Measurements from ENCODE around the gene IGLL5. TPM values are rescaled to one million over a fixed set of nuclear protein-coding genes. Genes with fewer than 3 reads are reported as not detected.
"Not testable (repeated sequence)": the region's sequence is repeated elsewhere in the genome, so short reads cannot be mapped to it uniquely, and the experiment has no call there.

Gene IGLL5
- total RNA-seq, 1 experiment from 2014 or later = not detected

- H3K27me3 Mint-ChIP-seq (ENCODE audit: insufficient read depth, unreplicated experiment) = peaks cover 90% of the 10 kb centered on the region
Measured at GRCh38 chr22:22900527-22901205, 13.1 kb downstream of the IGLL5 start.

GRCh38 chr22:22901578-22902218 is 14.1 kb downstream of the IGLL5 start:
- H3K27ac Mint-ChIP-seq (ENCODE audit: low read depth, unreplicated experiment) = no peak overlapping the region
- TF ChIP-seq CTCF (IDR thresholded peaks at IDR 0.05; ENCODE audit: unreplicated experiment) = no peak
- no peak for DNase-seq (ENCODE audit: unreplicated experiment)
- H3K4me1 Mint-ChIP-seq (ENCODE audit: insufficient read depth, unreplicated experiment) = no peaks in the 10 kb centered on the region
- no peak overlapping the region for H3K4me3 Mint-ChIP-seq (ENCODE audit: unreplicated experiment)
- H3K9me3 Mint-ChIP-seq (ENCODE audit: unreplicated experiment) = no peaks in the 10 kb centered on the region
- peaks cover 82% of the 10 kb centered on the region for H3K27me3 Mint-ChIP-seq (ENCODE audit: insufficient read depth, unreplicated experiment)
- intact Hi-C loops (cut with micrococcal nuclease) = no loop called here
- no TSS peak for BruUV-seq (replicated peaks)
- ChIA-PET POLR2A (no interaction called here), CTCF (interaction anchor here (0.7 to 1.0 kb wide), 3 partner anchors 46 to 580 kb away, joined by 3 to 4 read pairs (median 3); no protein-coding TSS in a partner anchor)
- H3K36me3 Mint-ChIP-seq (ENCODE audit: insufficient read depth, unreplicated experiment) = no peaks in the 10 kb centered on the region

More at GRCh38 chr22:22900527-22901205, 13.1 kb downstream of the IGLL5 start:
- POLR2A ChIA-PET; CTCF ChIA-PET; intact Hi-C loops (cut with micrococcal nuclease); H3K4me1 Mint-ChIP-seq (ENCODE audit: insufficient read depth, unreplicated experiment); BruUV-seq (replicated peaks); H3K9me3 Mint-ChIP-seq (ENCODE audit: unreplicated experiment); H3K27ac Mint-ChIP-seq (ENCODE audit: low read depth, unreplicated experiment); H3K36me3 Mint-ChIP-seq (ENCODE audit: insufficient read depth, unreplicated experiment); H3K4me3 Mint-ChIP-seq (ENCODE audit: unreplicated experiment); DNase-seq (ENCODE audit: unreplicated experiment): not testable (repeated sequence)

- Mint-ChIP-seq H3K9me3 (ENCODE audit: unreplicated experiment) (no peaks in the 10 kb centered on the region), H3K27me3 (ENCODE audit: insufficient read depth, unreplicated experiment) (peaks cover 82% of the 10 kb centered on the region)
- CTCF ChIA-PET = interaction anchor here (0.7 to 1.0 kb wide), 3 partner anchors 57 to 581 kb away, joined by 3 to 5 read pairs (median 3); no protein-coding TSS in a partner anchor
Measured at GRCh38 chr22:22902247-22903001, 14.8 kb downstream of the IGLL5 start.

GRCh38 chr22:22903355-22903777 is 15.8 kb downstream of the IGLL5 start:
- intact Hi-C loops (cut with micrococcal nuclease) = no loop called here
- Mint-ChIP-seq H3K36me3 (ENCODE audit: insufficient read depth, unreplicated experiment) (no peaks in the 10 kb centered on the region), H3K27me3 (ENCODE audit: insufficient read depth, unreplicated experiment) (peaks cover 82% of the 10 kb centered on the region), H3K4me3 (ENCODE audit: unreplicated experiment) (no peak overlapping the region), H3K27ac (ENCODE audit: low read depth, unreplicated experiment) (no peak overlapping the region), H3K9me3 (ENCODE audit: unreplicated experiment) (no peaks in the 10 kb centered on the region), H3K4me1 (ENCODE audit: insufficient read depth, unreplicated experiment) (no peaks in the 10 kb centered on the region)
- POLR2A ChIA-PET = no interaction called here
- DNase-seq (ENCODE audit: unreplicated experiment) = no peak
- no TSS peak for BruUV-seq (replicated peaks)
- CTCF ChIA-PET = interaction anchor here (0.6 kb wide), 1 partner anchor 225 kb away, joined by 3 read pairs; no protein-coding TSS in a partner anchor
- TF ChIP-seq CTCF (IDR thresholded peaks at IDR 0.05; ENCODE audit: unreplicated experiment) = no peak

More at GRCh38 chr22:22902247-22903001, 14.8 kb downstream of the IGLL5 start:
- Mint-ChIP-seq H3K27ac (ENCODE audit: low read depth, unreplicated experiment) (no peak overlapping the region), H3K4me1 (ENCODE audit: insufficient read depth, unreplicated experiment) (no peaks in the 10 kb centered on the region), H3K4me3 (ENCODE audit: unreplicated experiment) (no peak overlapping the region), H3K36me3 (ENCODE audit: insufficient read depth, unreplicated experiment) (no peaks in the 10 kb centered on the region)
- BruUV-seq (replicated peaks) = no TSS peak
- no peak for TF ChIP-seq CTCF (IDR thresholded peaks at IDR 0.05; ENCODE audit: unreplicated experiment)
- POLR2A ChIA-PET = no interaction called here
- intact Hi-C loops (cut with micrococcal nuclease) = no loop called here
- no peak for DNase-seq (ENCODE audit: unreplicated experiment)

GRCh38 chr22:22903781-22904192 is 16.2 kb downstream of the IGLL5 start:
- H3K4me1 Mint-ChIP-seq (ENCODE audit: insufficient read depth, unreplicated experiment); DNase-seq (ENCODE audit: unreplicated experiment); H3K4me3 Mint-ChIP-seq (ENCODE audit: unreplicated experiment); H3K9me3 Mint-ChIP-seq (ENCODE audit: unreplicated experiment); POLR2A ChIA-PET; BruUV-seq (replicated peaks); H3K36me3 Mint-ChIP-seq (ENCODE audit: insufficient read depth, unreplicated experiment); intact Hi-C loops (cut with micrococcal nuclease); H3K27ac Mint-ChIP-seq (ENCODE audit: low read depth, unreplicated experiment): not testable (repeated sequence)
- CTCF ChIA-PET = interaction anchor here (0.6 kb wide), 1 partner anchor 225 kb away, joined by 3 read pairs; no protein-coding TSS in a partner anchor
- peaks cover 83% of the 10 kb centered on the region for H3K27me3 Mint-ChIP-seq (ENCODE audit: insufficient read depth, unreplicated experiment)

- peaks cover 87% of the 10 kb centered on the region for H3K27me3 Mint-ChIP-seq (ENCODE audit: insufficient read depth, unreplicated experiment)
- BruUV-seq (replicated peaks); H3K4me3 Mint-ChIP-seq (ENCODE audit: unreplicated experiment); H3K9me3 Mint-ChIP-seq (ENCODE audit: unreplicated experiment); DNase-seq (ENCODE audit: unreplicated experiment); intact Hi-C loops (cut with micrococcal nuclease); H3K4me1 Mint-ChIP-seq (ENCODE audit: insufficient read depth, unreplicated experiment); H3K36me3 Mint-ChIP-seq (ENCODE audit: insufficient read depth, unreplicated experiment); H3K27ac Mint-ChIP-seq (ENCODE audit: low read depth, unreplicated experiment); POLR2A ChIA-PET: not testable (repeated sequence)
- CTCF ChIA-PET = interaction anchor here (1.1 kb wide), 1 partner anchor 51 kb away, joined by 5 read pairs; no protein-coding TSS in a partner anchor
Measured at GRCh38 chr22:22904736-22905135, 17.1 kb downstream of the IGLL5 start.
